Cardiac muscle cell (in vitro differentiated cells and primary cell): ENCODE data around the gene SDK2. TPM values are rescaled to one million over a fixed set of nuclear protein-coding genes. Genes with fewer than 3 reads are reported as not detected.
A peak's percentile ranks its signal among the peaks of the same experiment; 100 is the strongest.

Source experiments
- DNase-seq, 2 donors: peaks; one replicate each; pipeline versions ENCODE4 v3.0.0 to v3.0.0-alpha.2; 2010 to 2017; ENCODE audit warnings: low read depth in 1 of 2, low spot score in 1 of 2
- H3K27ac ChIP-seq: fragments of 200-600 bp; sonication (generic); 2 replicates; pipeline ENCODE4 v1.5.1; 2016
- H3K27me3 ChIP-seq: fragments of 200-600 bp; sonication (generic); 2 replicates; pipeline ENCODE4 v1.6.0; 2016; ENCODE audit warnings: control low read depth
- H3K36me3 ChIP-seq: fragments of 200-600 bp; sonication (generic); 2 replicates; pipeline ENCODE4 v1.5.1; 2016; ENCODE audit warnings: control low read depth
- H3K4me1 ChIP-seq: fragments of 200-600 bp; sonication (generic); 2 replicates; pipeline ENCODE4 v1.8.1; 2017; ENCODE audit warnings: low read depth, mild to moderate bottlenecking, mixed run types
- H3K4me3 ChIP-seq: fragments of 200-600 bp; sonication (generic); 2 replicates; pipeline ENCODE4 v1.5.1; 2016; ENCODE audit warnings: mild to moderate bottlenecking
- H3K9me3 ChIP-seq: fragments of 200-600 bp; sonication (generic); 2 replicates; pipeline ENCODE4 v1.5.1; 2017; ENCODE audit warnings: low read depth, mild to moderate bottlenecking, control low read depth
- polyA plus RNA-seq: library from polyadenylated mRNA; unstranded; fragments of >200 nt; fragmentation: Nextera tagmentation; extraction: Ambion mirVana; gene quantifications from 2 replicates; pipeline ENCODE4 v1.2.1, GENCODE V29; 2016
- total RNA-seq: library from RNA; depleted of rRNA; stranded (reverse); fragments of >200 nt; gene quantifications from 2 replicates; pipeline ENCODE4 v1.2.3, GENCODE V29; 2016
- TF ChIP-seq, protein P1 (sequence below): IDR thresholded peaks from 2 replicates; pipeline ENCODE4 v1.5.1; 2012; ENCODE audit warnings: low read depth, mild to moderate bottlenecking, low read length

Gene SDK2
- total and polyA plus RNA-seq, 2 experiments from 2014 or later: 11.8 to 46.8 TPM

DNA sequence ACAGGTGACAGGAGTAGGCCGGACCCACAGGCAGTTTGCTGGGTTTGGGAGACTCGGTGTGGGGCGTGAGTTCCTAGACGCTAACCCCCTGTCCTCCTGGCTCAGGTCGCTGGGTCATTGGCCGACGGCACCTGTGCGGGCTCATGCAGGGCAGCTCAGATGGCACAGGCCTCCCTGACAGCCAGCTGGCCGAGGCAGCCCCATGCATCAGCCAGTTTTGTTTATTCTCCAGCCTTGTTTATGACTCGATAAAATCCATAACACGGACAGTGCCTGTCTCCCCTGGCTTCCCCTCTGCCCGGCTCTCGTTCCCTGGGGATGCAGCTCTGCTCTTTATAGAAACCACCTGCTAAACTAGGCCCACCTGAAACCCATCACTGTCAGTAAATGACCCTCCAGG is 46.0 kb downstream of the SDK2 start:
- H3K4me3 ChIP-seq: no peak overlapping the region
- H3K27me3 ChIP-seq: no peaks in the 10 kb centered on the region
- TF ChIP-seq, protein P1, sequence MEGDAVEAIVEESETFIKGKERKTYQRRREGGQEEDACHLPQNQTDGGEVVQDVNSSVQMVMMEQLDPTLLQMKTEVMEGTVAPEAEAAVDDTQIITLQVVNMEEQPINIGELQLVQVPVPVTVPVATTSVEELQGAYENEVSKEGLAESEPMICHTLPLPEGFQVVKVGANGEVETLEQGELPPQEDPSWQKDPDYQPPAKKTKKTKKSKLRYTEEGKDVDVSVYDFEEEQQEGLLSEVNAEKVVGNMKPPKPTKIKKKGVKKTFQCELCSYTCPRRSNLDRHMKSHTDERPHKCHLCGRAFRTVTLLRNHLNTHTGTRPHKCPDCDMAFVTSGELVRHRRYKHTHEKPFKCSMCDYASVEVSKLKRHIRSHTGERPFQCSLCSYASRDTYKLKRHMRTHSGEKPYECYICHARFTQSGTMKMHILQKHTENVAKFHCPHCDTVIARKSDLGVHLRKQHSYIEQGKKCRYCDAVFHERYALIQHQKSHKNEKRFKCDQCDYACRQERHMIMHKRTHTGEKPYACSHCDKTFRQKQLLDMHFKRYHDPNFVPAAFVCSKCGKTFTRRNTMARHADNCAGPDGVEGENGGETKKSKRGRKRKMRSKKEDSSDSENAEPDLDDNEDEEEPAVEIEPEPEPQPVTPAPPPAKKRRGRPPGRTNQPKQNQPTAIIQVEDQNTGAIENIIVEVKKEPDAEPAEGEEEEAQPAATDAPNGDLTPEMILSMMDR: no peak
- peak overlapping the region; percentile 49 for H3K27ac ChIP-seq
- DNase-seq: no peak
- no peaks in the 10 kb centered on the region for H3K36me3 ChIP-seq
- H3K4me1 ChIP-seq: peaks cover 13% of the 10 kb centered on the region
- H3K9me3 ChIP-seq: no peaks in the 10 kb centered on the region

DNA sequence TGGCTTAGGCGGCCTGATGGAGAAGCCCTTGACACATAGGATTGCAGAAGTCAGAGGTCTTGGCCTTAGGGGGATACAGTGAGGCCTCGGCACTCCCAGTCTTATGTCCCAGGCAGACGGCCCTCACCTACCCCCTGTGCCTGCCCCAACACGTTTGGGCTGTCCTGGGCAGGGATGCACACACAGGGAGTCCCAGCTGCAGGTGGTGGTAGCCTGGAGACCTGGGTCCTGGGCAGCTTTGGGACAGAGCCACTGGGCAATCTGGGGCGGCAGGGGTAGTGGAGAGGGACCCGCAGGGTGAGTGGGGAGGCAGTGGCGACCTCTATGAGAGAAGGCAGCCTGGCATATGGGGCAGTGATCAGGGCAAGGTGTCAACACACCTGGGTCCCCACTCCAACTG is 48.3 kb downstream of the SDK2 start:
- Histone ChIP-seq H3K9me3 (no peaks in the 10 kb centered on the region), H3K27me3 (no peaks in the 10 kb centered on the region), H3K27ac (no peak overlapping the region), H3K4me1 (peaks cover 22% of the 10 kb centered on the region), H3K36me3 (no peaks in the 10 kb centered on the region), H3K4me3 (no peak overlapping the region)
- DNase-seq: no peak
- TF ChIP-seq, protein P1: no peak

DNA sequence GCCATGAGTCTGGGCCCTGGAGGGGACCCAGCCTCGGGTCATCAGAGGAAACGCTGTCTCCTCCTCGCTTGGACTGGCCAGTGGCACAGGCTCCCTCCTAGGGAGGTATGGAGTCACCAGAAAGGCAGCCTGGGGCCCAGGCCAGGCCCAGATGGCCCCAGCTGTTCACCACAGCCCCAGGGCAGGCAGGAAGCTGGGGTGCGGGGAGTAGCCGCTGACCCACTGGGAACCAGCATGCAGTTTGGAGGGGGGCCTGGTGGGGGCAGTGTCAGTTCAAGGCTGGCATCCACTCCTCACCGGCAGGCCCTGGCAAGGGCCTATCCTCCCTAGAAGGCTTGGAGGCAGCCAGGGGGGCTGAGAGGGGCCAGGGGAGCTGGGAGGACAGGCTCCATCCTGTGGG is 48.8 kb downstream of the SDK2 start:
- no peaks in the 10 kb centered on the region for H3K9me3 ChIP-seq
- H3K27ac ChIP-seq: no peak overlapping the region
- peaks cover 18% of the 10 kb centered on the region for H3K4me1 ChIP-seq
- H3K27me3 ChIP-seq: no peaks in the 10 kb centered on the region
- no peaks in the 10 kb centered on the region for H3K36me3 ChIP-seq
- TF ChIP-seq, protein P1: peak; percentile 38
- no peak overlapping the region for H3K4me3 ChIP-seq
- peak; percentile 26 to 51 for DNase-seq

DNA sequence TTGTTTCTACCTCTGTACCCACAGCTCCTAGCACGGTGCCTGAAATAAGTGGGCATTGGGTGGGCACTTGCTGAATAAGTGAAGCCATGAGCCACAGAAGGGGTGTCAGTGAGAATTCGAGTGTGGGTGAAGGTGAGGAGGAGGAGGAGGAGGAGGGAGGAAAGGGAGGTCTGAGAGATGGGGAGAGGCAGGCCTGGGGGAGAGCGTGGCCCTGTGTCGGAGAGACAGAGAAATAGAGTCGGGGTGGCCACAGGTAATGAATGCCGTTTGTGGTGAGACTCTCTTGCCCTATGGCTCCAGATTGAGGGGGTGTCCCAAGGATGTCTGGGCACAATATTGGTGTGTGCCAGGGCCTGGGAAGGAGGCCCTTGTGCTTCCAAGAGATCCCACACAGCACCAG is 49.2 kb downstream of the SDK2 start:
- Histone ChIP-seq H3K27ac (no peak overlapping the region), H3K4me3 (no peak overlapping the region), H3K27me3 (no peaks in the 10 kb centered on the region), H3K9me3 (no peaks in the 10 kb centered on the region), H3K36me3 (no peaks in the 10 kb centered on the region), H3K4me1 (peaks cover 15% of the 10 kb centered on the region)
- TF ChIP-seq, protein P1: no peak
- no peak for DNase-seq

DNA sequence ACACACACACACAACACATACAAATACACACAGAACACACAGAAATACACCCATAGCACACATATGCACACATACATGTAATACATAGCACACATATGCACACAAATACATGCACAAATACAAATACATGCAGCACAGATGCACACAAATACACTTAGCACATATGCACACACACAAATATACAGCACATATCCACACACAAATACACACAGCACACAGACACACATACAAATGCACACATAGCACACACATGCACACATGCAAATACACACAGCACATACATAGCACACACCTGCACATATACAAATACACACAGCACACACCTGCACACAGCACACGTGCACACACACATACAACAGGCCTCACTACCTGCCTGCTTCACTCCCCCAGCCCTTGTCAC is 49.6 kb downstream of the SDK2 start:
- no peaks in the 10 kb centered on the region for H3K27me3 ChIP-seq
- H3K4me3 ChIP-seq: no peak overlapping the region
- H3K4me1 ChIP-seq: peaks cover 15% of the 10 kb centered on the region
- H3K9me3 ChIP-seq: no peaks in the 10 kb centered on the region
- no peaks in the 10 kb centered on the region for H3K36me3 ChIP-seq
- DNase-seq: no peak
- H3K27ac ChIP-seq: no peak overlapping the region
- TF ChIP-seq, protein P1: no peak

DNA sequence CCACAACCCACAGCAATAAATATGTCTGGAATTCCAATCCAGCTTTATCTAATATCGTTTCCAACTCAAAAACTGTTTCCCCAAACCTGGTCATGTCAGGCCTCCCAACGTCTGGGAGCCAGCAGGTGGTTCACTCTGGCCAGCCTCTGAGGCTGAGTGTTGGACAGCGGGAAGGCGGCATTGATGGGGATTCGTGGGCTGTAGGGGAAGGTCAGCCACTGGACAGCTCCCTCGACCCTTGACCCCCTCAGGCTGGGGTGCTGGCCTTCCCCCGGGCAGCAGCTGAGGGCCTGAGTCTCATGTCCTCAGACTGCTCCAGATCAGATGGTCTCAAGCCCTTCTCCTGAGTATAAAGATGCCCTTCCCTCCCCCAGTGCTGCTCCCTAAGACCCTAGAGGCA is 50.2 kb downstream of the SDK2 start:
- peaks cover 15% of the 10 kb centered on the region for H3K4me1 ChIP-seq

More for the DNA sequence above, 50.2 kb downstream of the SDK2 start:
- Histone ChIP-seq H3K27me3 (no peaks in the 10 kb centered on the region), H3K27ac (no peak overlapping the region), H3K36me3 (no peaks in the 10 kb centered on the region), H3K4me3 (no peak overlapping the region), H3K9me3 (no peaks in the 10 kb centered on the region)
- TF ChIP-seq, protein P1: no peak
- peak in 1 of 2 donors; percentile 59 for DNase-seq
